CD14-positive monocyte (primary cell): Measurements from ENCODE around the gene ROPN1. TPM values are rescaled to one million over a fixed set of nuclear protein-coding genes. Genes with fewer than 3 reads are reported as not detected.

Experiments used
- DNase-seq, 3 donors: peaks; one replicate each; pipeline ENCODE4 v3.0.0-alpha.2; 2011 to 2022
- H2AFZ ChIP-seq: 2 replicates; pipeline ENCODE4 v1.6.0; 2012; ENCODE audit warnings: mild to moderate bottlenecking, low read depth, low read length, inconsistent platforms; ENCODE audit not compliant: insufficient read depth, poor library complexity, severe bottlenecking
- H3K27ac ChIP-seq, 2 donors: 1 replicate in 1 of 2; 2 replicates in 1 of 2; pipeline ENCODE4 v1.5.1; 2012 to 2013; ENCODE audit warnings: low read length in 2 of 2, control low read depth in 1 of 2, inconsistent platforms in 1 of 2, low read depth in 1 of 2, mild to moderate bottlenecking in 1 of 2
- H3K27me3 ChIP-seq, 2 donors: one replicate each; pipeline versions ENCODE4 v1.6.0 to v1.6.1; 2011 to 2013; ENCODE audit warnings: low read length in 2 of 2; ENCODE audit not compliant: control insufficient read depth in 2 of 2, insufficient read depth in 2 of 2
- H3K36me3 ChIP-seq, 2 donors: replicated peaks in 1 of 2; 1 replicate in 1 of 2; 2 replicates in 1 of 2; pipeline versions ENCODE4 v1.5.1 to v1.6.1; 2012 to 2013; ENCODE audit warnings: low read length in 2 of 2, control low read depth in 1 of 2, inconsistent platforms in 1 of 2, mild to moderate bottlenecking in 1 of 2; ENCODE audit not compliant: insufficient read depth in 2 of 2, control insufficient read depth in 1 of 2
- H3K4me1 ChIP-seq, 2 donors: 1 replicate in 1 of 2; 2 replicates in 1 of 2; pipeline versions ENCODE4 v1.5.1 to v1.6.1; 2012 to 2013; ENCODE audit warnings: low read length in 2 of 2, control low read depth in 1 of 2, inconsistent platforms in 1 of 2, mild to moderate bottlenecking in 1 of 2, moderate library complexity in 1 of 2; ENCODE audit not compliant: insufficient read depth in 2 of 2, control insufficient read depth in 1 of 2
- H3K4me2 ChIP-seq: replicated peaks from 2 replicates; pipeline ENCODE3; 2012; ENCODE audit warnings: low read length, moderate library complexity, mild to moderate bottlenecking; ENCODE audit not compliant: poor library complexity, severe bottlenecking; ENCODE audit errors: extremely low read depth
- H3K4me3 ChIP-seq, 3 experiments: fragments of 200-600 bp in 1 of 3; sonication (generic) in 1 of 3; replicated peaks in 1 of 3; 1 replicate in 2 of 3; 2 replicates in 1 of 3; pipeline ENCODE4 v1.5.1; 2011 to 2013; ENCODE audit warnings: low read length in 3 of 3, mild to moderate bottlenecking in 3 of 3, control low read depth in 2 of 3, low read depth in 2 of 3, inconsistent platforms in 1 of 3, moderate library complexity in 1 of 3
- H3K79me2 ChIP-seq: 2 replicates; pipeline ENCODE4 v1.6.0; 2012; ENCODE audit warnings: mild to moderate bottlenecking, control low read depth, inconsistent platforms, low read length, moderate library complexity; ENCODE audit not compliant: insufficient read depth
- H3K9ac ChIP-seq: 2 replicates; pipeline ENCODE4 v1.6.0; 2017; ENCODE audit warnings: low read length, mild to moderate bottlenecking; ENCODE audit not compliant: insufficient read depth, poor library complexity, severe bottlenecking
- H3K9me3 ChIP-seq, 2 donors: replicated peaks in 1 of 2; 1 replicate in 1 of 2; 2 replicates in 1 of 2; pipeline versions ENCODE4 v1.5.1 to v1.6.1; 2012 to 2013; ENCODE audit warnings: low read length in 2 of 2, control low read depth in 1 of 2; ENCODE audit not compliant: control insufficient read depth in 1 of 2, insufficient read depth in 1 of 2
- H4K20me1 ChIP-seq: 2 replicates; pipeline ENCODE4 v1.6.0; 2012; ENCODE audit warnings: mild to moderate bottlenecking, low read length, control low read depth, moderate library complexity; ENCODE audit not compliant: insufficient read depth
- H3K27ac Mint-ChIP-seq, 7 donors: one replicate each; pipeline ENCODE4 v1.8.0; 2020; ENCODE audit warnings: mild to moderate bottlenecking in 7 of 7, mixed read lengths in 7 of 7, moderate library complexity in 6 of 7, inconsistent platforms in 2 of 7
- H3K27me3 Mint-ChIP-seq, 3 donors: one replicate each; pipeline ENCODE4 v1.8.0; 2021 to 2022; ENCODE audit warnings: low read depth in 3 of 3, mild to moderate bottlenecking in 3 of 3, mixed read lengths in 3 of 3, moderate library complexity in 3 of 3, inconsistent platforms in 1 of 3
- H3K36me3 Mint-ChIP-seq, 2 donors: one replicate each; pipeline ENCODE4 v1.8.0; 2020; ENCODE audit warnings: mixed read lengths in 2 of 2, inconsistent platforms in 1 of 2, mild to moderate bottlenecking in 1 of 2
- H3K4me1 Mint-ChIP-seq: one replicate; pipeline ENCODE4 v1.8.0; 2020; ENCODE audit warnings: mild to moderate bottlenecking, mixed read lengths
- H3K4me3 Mint-ChIP-seq, 2 donors: one replicate each; pipeline ENCODE4 v1.8.0; 2020; ENCODE audit warnings: mild to moderate bottlenecking in 2 of 2, mixed read lengths in 2 of 2, moderate library complexity in 1 of 2
- H3K9me3 Mint-ChIP-seq, 7 donors: one replicate each; pipeline ENCODE4 v1.8.0; 2020 to 2022; ENCODE audit warnings: mixed read lengths in 7 of 7, mild to moderate bottlenecking in 6 of 7, moderate library complexity in 6 of 7, inconsistent platforms in 2 of 7
- CTCF ChIP-seq: fragments of 200-600 bp; IDR thresholded peaks from one replicate; pipeline ENCODE4 v1.8.0; 2022; ENCODE audit warnings: antibody characterized with exemption, mild to moderate bottlenecking
- WGBS: methylation state at CpG from one replicate; pipeline ENCODE4 v1.1.5; 2013; ENCODE audit warnings: missing lambda C conversion rate; ENCODE audit not compliant: insufficient coverage; 5-methylcytosine and 5-hydroxymethylcytosine counted together
- intact Hi-C, 2 donors: fragments of 100-400 bp; cut with micrococcal nuclease; formaldehyde crosslinking; loops; one replicate each; pipeline versions ENCODE4 v1.15.0 to v1.15.1; 2023
- polyA plus RNA-seq, 3 donors: library from polyadenylated mRNA; depleted of rRNA in 1 of 3; unstranded in 2 of 3; stranded (reverse) in 1 of 3; fragments of 300-500 nt in 2 of 3; fragments of >200 nt in 1 of 3; fragmentation: Illumina TruSeq in 2 of 3; gene quantifications; 1 replicate in 2 of 3; 2 replicates in 1 of 3; pipeline ENCODE4 v1.2.3, GENCODE V29; 2012 to 2021

ROPN1 gene
- polyA plus RNA-seq, 3 donors = not detected

GRCh38 chr3:124035463-124036121 is 43.7 kb upstream of the ROPN1 start:
- intact Hi-C loops = no loop called here
- H3K4me2 ChIP-seq = no peak overlapping the region
- H3K9me3 Mint-ChIP-seq = peaks cover 0 to 23% (median 9%) of the 10 kb centered on the region in 7 donors
- H3K36me3 Mint-ChIP-seq = peaks cover 3 to 11% of the 10 kb centered on the region in 2 donors
- no peak for DNase-seq
- peaks cover 71 to 72% of the 10 kb centered on the region in 2 donors for H3K27me3 ChIP-seq
- no peaks in the 10 kb centered on the region for H3K36me3 ChIP-seq
- WGBS = 75% methylated on average over 1 of the region's 1 CpG
- H3K4me1 ChIP-seq = peaks cover 5 to 9% of the 10 kb centered on the region in 2 donors
- H3K27me3 Mint-ChIP-seq = peaks cover 47 to 52% (median 47%) of the 10 kb centered on the region in 3 donors
- H3K4me3 Mint-ChIP-seq = peak overlapping the region in 1 of 2 donors; percentile 70
- no peak overlapping the region for H3K27ac Mint-ChIP-seq
- peaks cover 9% of the 10 kb centered on the region for H3K4me1 Mint-ChIP-seq
- H3K9me3 ChIP-seq = peaks cover 0 to 14% of the 10 kb centered on the region in 2 donors
- H3K9ac ChIP-seq = no peak overlapping the region
- no peak overlapping the region for H2AFZ ChIP-seq
- H4K20me1 ChIP-seq = no peaks in the 10 kb centered on the region
- H3K27ac ChIP-seq = no peak overlapping the region
- H3K79me2 ChIP-seq = no peaks in the 10 kb centered on the region
- no peak for TF ChIP-seq CTCF
- no peak overlapping the region for H3K4me3 ChIP-seq

DNA sequence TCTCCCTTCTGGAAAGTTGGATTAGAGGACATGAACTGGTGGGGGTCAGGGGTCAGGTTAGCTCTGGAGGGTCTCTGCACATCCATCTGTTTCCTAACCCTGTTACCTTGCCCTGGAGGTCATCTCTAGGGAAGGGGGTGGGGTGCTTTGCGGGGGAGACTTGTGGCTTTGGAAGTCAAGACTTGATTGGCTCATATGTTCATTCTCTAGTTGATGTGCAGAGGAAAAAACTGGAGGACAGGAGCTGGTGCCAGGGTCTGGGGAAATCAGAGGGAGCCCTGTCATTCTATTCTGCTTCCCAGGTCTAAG is 42.9 kb upstream of the ROPN1 start:
- no peak for TF ChIP-seq CTCF
- intact Hi-C loops = no loop called here
- Histone ChIP-seq H3K9me3 (peaks cover 0 to 14% of the 10 kb centered on the region in 2 donors), H3K4me2 (no peak overlapping the region), H3K79me2 (no peaks in the 10 kb centered on the region), H4K20me1 (no peaks in the 10 kb centered on the region), H3K27ac (no peak overlapping the region), H3K36me3 (no peaks in the 10 kb centered on the region), H2AFZ (no peak overlapping the region), H3K27me3 (peaks cover 78 to 80% of the 10 kb centered on the region in 2 donors), H3K4me3 (no peak overlapping the region), H3K9ac (no peak overlapping the region), H3K4me1 (peaks cover 5 to 9% of the 10 kb centered on the region in 2 donors)
- Mint-ChIP-seq H3K27me3 (peaks cover 50 to 59% (median 52%) of the 10 kb centered on the region in 3 donors), H3K36me3 (peaks cover 3 to 11% of the 10 kb centered on the region in 2 donors), H3K9me3 (peaks cover 0 to 23% (median 9%) of the 10 kb centered on the region in 7 donors), H3K4me3 (peak overlapping the region in 1 of 2 donors; percentile 70), H3K27ac (no peak overlapping the region), H3K4me1 (peaks cover 9% of the 10 kb centered on the region)
- WGBS = no CpG with 5 or more reads among the region's 1 CpG
- DNase-seq = no peak
